Activated CD4-positive, alpha-beta T cell treated with anti-CD3 and anti-CD28 coated beads, Interleukin-2, amount 50 U/mL, for 48 hours (primary cell): Measurements from ENCODE around the gene AP1G1.

Source experiments
- DNase-seq, 2 experiments: peaks; one replicate each; pipeline ENCODE4 v3.0.0-alpha.2; 2020

AP1G1 gene

GRCh38 chr16:71748226-71748625 is 60.4 kb downstream of the AP1G1 start:
- DNase-seq, result no peak

GRCh38 chr16:71746442-71747046 is 62.1 kb downstream of the AP1G1 start:
- DNase-seq, result no peak

DNA sequence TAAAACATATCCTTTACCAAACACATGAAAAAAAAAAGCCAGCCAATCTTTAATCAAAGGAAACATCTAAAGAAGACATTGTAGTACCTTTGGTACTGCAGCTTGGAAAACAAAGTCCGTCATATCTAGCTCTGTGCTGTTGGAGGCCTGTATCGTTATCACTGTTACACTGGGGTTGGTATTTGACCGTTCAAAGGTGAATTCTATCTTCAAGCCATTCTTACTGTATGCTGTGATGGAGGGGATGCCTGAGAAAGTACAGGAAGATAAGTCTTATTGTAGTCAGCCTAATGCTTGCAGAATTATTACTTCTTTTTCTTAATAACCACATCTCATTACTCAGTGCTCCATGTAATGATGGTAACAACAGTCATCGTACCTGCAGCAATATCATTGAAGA is 69.8 kb downstream of the AP1G1 start:
- DNase-seq, result no peak

- DNase-seq, result no peak
Measured at GRCh38 chr16:71737501-71737900, 71.1 kb downstream of the AP1G1 start.

- DNase-seq, result no peak
Measured at GRCh38 chr16:71734511-71734910, 74.1 kb downstream of the AP1G1 start.

- DNase-seq, result no peak
Measured at GRCh38 chr16:71732587-71732986, 76.0 kb downstream of the AP1G1 start.

- no peak for DNase-seq
Measured at GRCh38 chr16:71727551-71728324, 80.9 kb downstream of the AP1G1 start.

DNA sequence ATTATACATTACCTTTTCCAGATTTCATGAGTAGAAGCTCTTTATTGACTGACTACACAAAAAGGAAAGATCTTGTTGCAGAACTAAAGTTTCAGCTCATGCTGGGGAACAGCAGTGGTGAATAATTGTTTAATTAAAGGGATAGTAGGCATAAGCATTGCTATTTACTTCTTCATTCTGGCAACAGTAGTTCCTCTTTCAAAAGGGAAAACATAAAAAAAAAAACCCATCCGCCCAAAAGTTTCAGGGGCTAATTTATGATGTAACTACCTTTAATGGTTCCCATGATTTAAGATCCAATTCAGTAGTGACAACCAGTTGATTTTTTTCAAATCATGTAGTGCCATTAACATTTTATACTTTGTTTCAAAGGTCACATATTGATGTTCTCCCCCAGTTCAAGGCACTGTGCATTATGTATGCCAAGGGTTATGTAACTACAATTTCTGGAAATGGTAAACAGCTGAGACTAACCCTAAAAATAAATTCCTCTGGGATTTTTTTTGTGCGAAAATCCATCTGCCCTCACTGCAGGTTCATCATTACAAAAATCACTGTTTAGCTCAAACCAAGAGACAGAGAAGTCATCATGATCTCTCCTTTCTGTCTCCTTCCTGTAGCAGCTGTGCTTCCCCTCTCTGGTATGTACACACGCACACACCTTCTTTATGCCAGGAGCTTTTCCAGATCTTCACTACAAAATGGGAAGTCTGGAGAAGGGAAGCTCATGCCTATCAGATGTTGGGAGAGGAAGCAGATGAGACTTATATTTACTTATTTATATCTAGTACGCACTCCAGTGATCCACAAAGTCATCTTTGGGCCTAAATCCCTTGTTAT is 81.9 kb downstream of the AP1G1 start:
- no peak for DNase-seq

GRCh38 chr16:71724320-71724751 is 84.3 kb downstream of the AP1G1 start, which contains the start of gene PHLPP2:
PHLPP2 (minus strand) TSS chr16:71724701; CDS start chr16:71714795, 9,906 bp downstream.
- no peak for DNase-seq

- DNase-seq, result peak; percentile 73 to 77
Measured at GRCh38 chr16:71723537-71724319, 84.9 kb downstream of the AP1G1 start.

DNA sequence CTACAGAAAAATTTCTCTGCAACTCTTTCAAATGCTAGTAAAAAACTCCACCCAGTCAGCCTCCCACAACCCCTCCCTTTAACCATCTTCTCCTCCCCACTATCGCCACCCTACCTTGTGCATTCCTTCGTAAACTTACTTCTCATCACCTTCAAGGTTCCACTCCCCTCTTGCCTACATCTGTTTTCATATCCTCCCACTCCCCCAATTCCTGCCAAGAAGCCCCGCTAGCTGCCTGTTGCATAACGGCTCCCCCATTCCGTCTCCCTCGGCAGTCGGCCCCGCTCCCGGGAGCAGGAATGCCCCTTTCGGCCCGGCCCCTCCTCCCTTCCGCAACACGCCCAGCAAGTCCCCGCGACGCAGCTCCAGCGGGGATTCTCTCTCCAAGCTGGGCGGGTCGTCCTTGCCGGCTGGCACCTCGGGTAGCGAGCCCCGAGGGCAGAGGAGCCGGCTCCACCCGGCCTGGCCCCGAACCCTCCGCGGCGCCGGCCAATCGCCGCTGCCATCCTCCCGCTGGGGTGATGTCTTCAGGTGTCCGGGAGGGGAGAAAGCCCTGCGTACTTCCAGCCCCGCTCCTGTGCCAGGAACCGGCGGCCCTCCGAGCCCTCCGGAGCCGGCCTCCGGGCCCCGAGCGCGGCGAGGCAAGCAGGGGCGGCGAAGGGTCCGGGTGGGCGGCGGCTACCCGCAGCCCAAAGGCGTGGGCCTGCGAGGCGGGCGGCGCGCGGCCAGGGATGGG is 85.7 kb downstream of the AP1G1 start:
- peak; percentile 64 to 71 for DNase-seq

- DNase-seq, result no peak
Measured at GRCh38 chr16:71721066-71721740, 87.4 kb downstream of the AP1G1 start.

- DNase-seq, result no peak
Measured at GRCh38 chr16:71712501-71712900, 96.1 kb downstream of the AP1G1 start.

DNA sequence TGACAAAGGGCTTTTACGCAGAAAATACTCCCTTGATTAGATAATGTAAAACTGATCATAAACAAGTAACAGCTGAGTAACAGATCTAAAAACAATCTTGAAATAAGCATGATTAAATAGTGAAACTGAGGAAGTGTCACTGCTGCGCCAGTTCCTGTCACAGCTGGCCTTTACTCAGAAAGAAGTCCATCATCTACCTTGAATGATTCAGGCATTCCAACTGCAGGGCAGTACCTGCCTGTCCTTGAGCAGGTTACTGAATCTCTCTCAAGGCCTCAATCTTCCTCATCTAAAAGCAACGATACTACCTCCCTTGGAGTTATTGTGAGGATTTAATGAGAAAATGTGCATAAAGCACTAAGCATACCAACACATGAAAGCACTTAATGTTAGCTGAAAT is 96.8 kb downstream of the AP1G1 start:
- DNase-seq, result no peak

DNA sequence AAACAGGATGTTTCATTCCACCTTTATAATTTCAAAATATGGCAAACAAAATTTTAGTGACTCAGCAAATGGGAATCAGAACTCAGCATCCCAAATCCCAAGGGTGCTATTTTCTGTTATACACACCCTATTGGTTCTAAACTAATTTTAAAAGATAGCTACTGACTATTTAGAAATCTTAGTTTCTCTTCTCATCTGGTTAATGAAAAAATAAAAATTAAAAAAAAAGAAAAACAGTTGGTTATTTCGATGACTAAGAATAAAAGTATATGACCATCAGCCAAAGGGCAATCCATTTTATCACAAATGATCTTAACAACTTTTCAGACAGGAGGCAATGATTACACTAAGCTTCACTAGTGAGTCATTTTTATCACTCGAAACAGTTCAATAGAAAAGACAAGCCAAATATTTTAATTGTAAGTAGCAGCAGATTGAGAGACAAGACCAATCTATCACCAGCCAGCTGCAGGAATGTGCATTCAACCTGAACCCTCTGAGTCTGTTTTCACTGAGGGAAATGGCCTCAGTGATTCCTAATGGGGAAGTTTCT is 99.3 kb downstream of the AP1G1 start:
- DNase-seq, result no peak

DNA sequence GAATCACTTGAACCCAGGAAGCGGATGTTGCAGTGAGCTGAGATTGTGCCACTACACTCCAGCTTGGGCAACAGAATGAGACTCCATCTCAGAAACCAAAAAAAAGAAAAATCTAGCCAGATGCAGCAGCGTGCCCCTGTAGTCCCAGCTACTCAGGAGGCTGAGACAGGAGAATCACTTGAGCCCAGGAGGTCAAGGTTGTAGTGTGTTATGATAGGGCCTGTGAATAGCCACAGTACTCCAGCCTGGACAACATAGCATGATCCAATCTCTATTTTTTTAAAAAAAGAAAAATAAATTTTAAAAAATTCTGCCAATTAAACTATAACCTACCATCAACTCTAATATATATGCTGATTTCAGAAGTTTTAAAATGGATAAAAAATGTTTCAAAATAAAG is 99.9 kb downstream of the AP1G1 start:
- DNase-seq, result no peak

DNA sequence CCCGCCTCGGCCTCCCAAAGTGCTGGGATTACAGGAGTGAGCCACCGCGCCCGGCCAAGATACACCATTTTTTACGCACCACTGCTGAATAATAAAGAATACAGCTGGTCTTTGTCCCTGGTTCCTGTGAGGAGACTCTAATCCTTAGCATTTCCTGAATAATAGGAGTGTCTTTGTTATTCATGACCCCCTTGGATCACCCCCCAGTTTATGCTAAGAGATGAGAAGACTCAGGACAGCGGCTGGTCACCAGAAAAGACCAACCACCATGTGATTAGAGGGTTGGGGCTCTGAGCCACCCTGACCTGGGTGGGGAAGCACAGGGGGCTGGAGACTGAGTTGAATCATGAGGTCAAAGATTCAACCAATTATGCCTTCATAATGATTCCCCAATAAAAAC is 101.4 kb downstream of the AP1G1 start:
- no peak for DNase-seq

DNA sequence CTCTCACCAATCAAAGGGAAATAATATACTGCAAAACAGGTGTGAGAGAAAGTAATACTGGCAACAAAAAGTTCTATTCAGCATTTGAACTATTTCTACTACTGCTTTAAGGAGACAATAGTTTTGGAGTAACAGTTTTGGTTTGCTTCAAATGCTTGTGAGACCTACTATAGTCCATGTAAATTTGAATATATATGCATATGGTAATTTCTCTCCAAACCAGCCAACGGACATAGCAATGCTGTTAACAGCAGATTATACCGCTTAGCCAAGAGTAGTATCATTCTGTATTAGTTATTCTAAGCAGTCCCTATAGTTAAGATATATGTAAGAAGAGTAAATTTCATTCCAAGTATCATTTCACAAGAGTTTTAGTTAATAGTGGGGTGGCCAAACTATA is 102.6 kb downstream of the AP1G1 start:
- no peak for DNase-seq

GRCh38 chr16:71703333-71703732 is 105.3 kb downstream of the AP1G1 start:
- DNase-seq, result no peak

GRCh38 chr16:71700831-71701230 is 107.8 kb downstream of the AP1G1 start:
- DNase-seq, result no peak

DNA sequence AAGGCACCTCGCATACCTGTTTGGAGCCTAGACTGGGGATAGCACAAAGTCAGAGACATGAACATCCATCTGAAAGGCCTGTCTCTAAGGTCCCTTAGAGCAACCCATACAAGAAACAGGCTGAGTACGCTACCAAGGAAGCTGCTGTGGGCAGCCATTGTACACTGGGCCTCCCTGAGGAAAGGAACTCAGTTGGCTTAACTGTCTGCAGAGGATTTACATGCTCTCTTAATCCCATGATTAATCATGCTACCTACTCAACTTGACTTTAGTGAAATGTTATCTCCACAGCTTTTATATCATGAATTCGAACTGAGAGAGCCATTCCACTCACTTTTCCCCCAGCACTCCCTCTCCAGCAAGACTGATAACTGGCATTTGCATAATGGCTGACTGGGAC is 110.1 kb downstream of the AP1G1 start:
- no peak for DNase-seq
